ENCODE data around the gene FLT1.

FLT1 gene

GRCh38 chr13:28415994-28416421, 78.9 kb downstream of the FLT1 start:
- TF ChIP-seq GABPA (IDR thresholded peaks at IDR 0.05; ENCODE audit: low read depth) (no peak), SPI1 (IDR thresholded peaks at IDR 0.05; ENCODE audit: borderline replicate concordance, low read depth) (peak; percentile 24; the same call in 1 of the 2 replicates), POLR2AphosphoS5 (IDR thresholded peaks at IDR 0.05; ENCODE audit: low read depth) (no peak)
- TF ChIP-seq, protein P1, sequence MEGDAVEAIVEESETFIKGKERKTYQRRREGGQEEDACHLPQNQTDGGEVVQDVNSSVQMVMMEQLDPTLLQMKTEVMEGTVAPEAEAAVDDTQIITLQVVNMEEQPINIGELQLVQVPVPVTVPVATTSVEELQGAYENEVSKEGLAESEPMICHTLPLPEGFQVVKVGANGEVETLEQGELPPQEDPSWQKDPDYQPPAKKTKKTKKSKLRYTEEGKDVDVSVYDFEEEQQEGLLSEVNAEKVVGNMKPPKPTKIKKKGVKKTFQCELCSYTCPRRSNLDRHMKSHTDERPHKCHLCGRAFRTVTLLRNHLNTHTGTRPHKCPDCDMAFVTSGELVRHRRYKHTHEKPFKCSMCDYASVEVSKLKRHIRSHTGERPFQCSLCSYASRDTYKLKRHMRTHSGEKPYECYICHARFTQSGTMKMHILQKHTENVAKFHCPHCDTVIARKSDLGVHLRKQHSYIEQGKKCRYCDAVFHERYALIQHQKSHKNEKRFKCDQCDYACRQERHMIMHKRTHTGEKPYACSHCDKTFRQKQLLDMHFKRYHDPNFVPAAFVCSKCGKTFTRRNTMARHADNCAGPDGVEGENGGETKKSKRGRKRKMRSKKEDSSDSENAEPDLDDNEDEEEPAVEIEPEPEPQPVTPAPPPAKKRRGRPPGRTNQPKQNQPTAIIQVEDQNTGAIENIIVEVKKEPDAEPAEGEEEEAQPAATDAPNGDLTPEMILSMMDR (IDR thresholded peaks at IDR 0.05; ENCODE audit: insufficient read depth, low read length), result peak; percentile 12
- H3K4me3 ChIP-seq (replicated peaks; ENCODE audit: insufficient read depth, low read length), result no peak overlapping the region
- H3K27me3 ChIP-seq (ENCODE audit: insufficient read depth, poor library complexity, severe bottlenecking), result no peaks in the 10 kb centered on the region
- H3K27ac ChIP-seq (replicated peaks), result no peak overlapping the region
- peak in 1 of 2 experiments; percentile 58 for DNase-seq (ENCODE audit: low read depth in 1 of 2, low spot score in 1 of 2)

DNA sequence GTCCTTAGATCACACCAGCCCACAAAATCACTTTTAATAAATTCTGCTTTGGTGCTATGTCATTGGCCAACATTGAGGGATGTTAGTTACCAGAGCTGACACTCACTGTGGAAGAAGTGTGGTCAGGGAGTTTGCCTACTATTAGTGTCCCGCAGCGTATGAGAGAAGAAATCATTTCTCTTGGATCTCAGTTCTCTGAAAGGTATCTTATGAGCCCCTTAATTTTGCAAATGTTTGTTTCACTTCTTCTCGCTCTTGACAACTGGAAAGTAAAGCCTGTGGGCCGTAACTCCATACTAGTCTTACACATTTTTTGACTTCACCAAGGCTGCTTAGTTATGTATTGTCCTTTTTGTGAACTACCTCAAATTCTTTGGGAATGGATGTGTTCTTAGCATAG, 80.9 kb downstream of the FLT1 start:
- TF ChIP-seq SPI1 (IDR thresholded peaks at IDR 0.05; ENCODE audit: borderline replicate concordance, low read depth), result no peak
- no peak for TF ChIP-seq GABPA (IDR thresholded peaks at IDR 0.05; ENCODE audit: low read depth)
- TF ChIP-seq REST (IDR thresholded peaks at IDR 0.05; ENCODE audit: insufficient replicate concordance, low read depth), result no peak
- TF ChIP-seq POLR2AphosphoS5 (IDR thresholded peaks at IDR 0.05; ENCODE audit: low read depth), result no peak
- no peak overlapping the region for H3K27ac ChIP-seq (replicated peaks)
- H3K27me3 ChIP-seq (ENCODE audit: insufficient read depth, poor library complexity, severe bottlenecking), result no peaks in the 10 kb centered on the region
- DNase-seq (ENCODE audit: low read depth in 1 of 2, low spot score in 1 of 2), result no peak
- no peak overlapping the region for H3K4me3 ChIP-seq (replicated peaks; ENCODE audit: insufficient read depth, low read length)

DNA sequence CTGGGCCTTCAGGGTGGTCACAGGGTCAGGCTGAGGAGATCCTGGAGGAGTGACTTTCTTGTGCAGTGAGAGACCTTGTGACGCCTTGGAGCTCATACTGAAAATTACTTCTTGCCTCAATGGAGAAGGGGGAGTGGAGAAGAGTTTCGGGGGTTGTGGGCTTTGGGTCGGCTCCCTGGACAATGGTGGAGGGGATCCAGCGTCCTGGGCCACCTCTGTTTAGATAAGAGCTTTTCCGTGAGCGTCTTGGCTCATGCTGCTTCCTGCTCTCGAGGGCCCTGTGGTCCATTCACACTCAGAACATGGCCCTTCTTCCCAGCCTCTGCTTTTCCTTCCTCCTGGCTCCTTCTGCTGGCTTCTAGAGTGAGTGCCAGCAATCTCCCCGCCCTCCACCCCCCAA, 81.9 kb downstream of the FLT1 start:
- Histone ChIP-seq H3K4me3 (replicated peaks; ENCODE audit: insufficient read depth, low read length) (no peak overlapping the region), H3K27me3 (ENCODE audit: insufficient read depth, poor library complexity, severe bottlenecking) (no peaks in the 10 kb centered on the region), H3K27ac (replicated peaks) (no peak overlapping the region)
- TF ChIP-seq REST (IDR thresholded peaks at IDR 0.05; ENCODE audit: insufficient replicate concordance, low read depth) (no peak), GABPA (IDR thresholded peaks at IDR 0.05; ENCODE audit: low read depth) (no peak), POLR2AphosphoS5 (IDR thresholded peaks at IDR 0.05; ENCODE audit: low read depth) (no peak), SPI1 (IDR thresholded peaks at IDR 0.05; ENCODE audit: borderline replicate concordance, low read depth) (no peak)
- TF ChIP-seq, protein P1 (IDR thresholded peaks at IDR 0.05; ENCODE audit: insufficient read depth, low read length), result no peak
- no peak for DNase-seq (ENCODE audit: low read depth in 1 of 2, low spot score in 1 of 2)

- TF ChIP-seq GABPA (IDR thresholded peaks at IDR 0.05; ENCODE audit: low read depth), result no peak
- Histone ChIP-seq H3K27me3 (ENCODE audit: insufficient read depth, poor library complexity, severe bottlenecking) (no peaks in the 10 kb centered on the region), H3K27ac (replicated peaks) (no peak overlapping the region), H3K4me3 (replicated peaks; ENCODE audit: insufficient read depth, low read length) (no peak overlapping the region)
- DNase-seq (ENCODE audit: low read depth in 1 of 2, low spot score in 1 of 2), result no peak
These were observed 83.0 kb downstream of the FLT1 start for GRCh38 chr13:28411831-28412353.

- H3K4me3 ChIP-seq (replicated peaks; ENCODE audit: insufficient read depth, low read length), result no peak overlapping the region
- TF ChIP-seq POLR2AphosphoS5 (IDR thresholded peaks at IDR 0.05; ENCODE audit: low read depth) (no peak), SPI1 (IDR thresholded peaks at IDR 0.05; ENCODE audit: borderline replicate concordance, low read depth) (no peak)
- TF ChIP-seq, protein P1 (IDR thresholded peaks at IDR 0.05; ENCODE audit: insufficient read depth, low read length), result no peak
- no peaks in the 10 kb centered on the region for H3K27me3 ChIP-seq (ENCODE audit: insufficient read depth, poor library complexity, severe bottlenecking)
- no peak for DNase-seq (ENCODE audit: low read depth in 1 of 2, low spot score in 1 of 2)
- H3K27ac ChIP-seq (replicated peaks), result no peak overlapping the region
These were observed 84.8 kb downstream of the FLT1 start for GRCh38 chr13:28410096-28410495.

Data from HL-60 (cell line).